Neural progenitor cell (in vitro differentiated cells): ENCODE data around the gene ABCA7. TPM values are rescaled to one million over a fixed set of nuclear protein-coding genes. Genes with fewer than 3 reads are reported as not detected.

Experiments
- DNase-seq: peaks from one replicate; pipeline ENCODE4 v3.0.0-alpha.2; 2016; ENCODE audit warnings: low spot score
- H2AFZ ChIP-seq: fragments of 200-600 bp; sonication (generic); replicated peaks from 2 replicates; pipeline ENCODE4 v1.6.1; 2016; ENCODE audit warnings: antibody characterized with exemption
- H3F3A ChIP-seq: fragments of 200-600 bp; sonication (generic); 2 replicates; pipeline ENCODE4 v1.6.1; 2016; ENCODE audit warnings: antibody characterized with exemption, low read depth
- H3K27ac ChIP-seq: fragments of 200-600 bp; sonication (generic); 2 replicates; pipeline ENCODE4 v1.5.1; 2016; ENCODE audit warnings: mild to moderate bottlenecking
- H3K27me3 ChIP-seq: fragments of 200-600 bp; sonication (generic); 2 replicates; pipeline ENCODE4 v1.6.1; 2016; ENCODE audit warnings: mild to moderate bottlenecking, moderate library complexity
- H3K36me3 ChIP-seq: fragments of 200-600 bp; sonication (generic); 2 replicates; pipeline ENCODE4 v1.5.1; 2016
- H3K4me1 ChIP-seq: fragments of 200-600 bp; sonication (generic); 2 replicates; pipeline ENCODE4 v1.6.1; 2016; ENCODE audit warnings: mixed run types
- H3K4me2 ChIP-seq: fragments of 200-600 bp; sonication (generic); 2 replicates; pipeline ENCODE4 v1.6.1; 2016
- H3K4me3 ChIP-seq: fragments of 200-600 bp; sonication (generic); 2 replicates; pipeline ENCODE4 v1.5.1; 2016
- H3K79me2 ChIP-seq: fragments of 200-600 bp; sonication (generic); 2 replicates; pipeline ENCODE4 v1.6.1; 2016; ENCODE audit warnings: low read depth
- H3K9ac ChIP-seq: fragments of 200-600 bp; sonication (generic); 2 replicates; pipeline ENCODE4 v1.6.1; 2016
- H3K9me3 ChIP-seq: fragments of 200-600 bp; sonication (generic); 2 replicates; pipeline ENCODE4 v1.5.1; 2016; ENCODE audit warnings: low read depth
- H4K20me1 ChIP-seq: fragments of 200-600 bp; sonication (generic); 2 replicates; pipeline ENCODE4 v1.6.1; 2016; ENCODE audit warnings: low read depth
- H3K27ac Mint-ChIP-seq: 3 replicates; pipeline ENCODE4 v1.8.0; 2021; ENCODE audit warnings: mixed read lengths
- H3K27me3 Mint-ChIP-seq: 2 replicates; pipeline ENCODE4 v1.8.0; 2022; ENCODE audit warnings: low read depth, mild to moderate bottlenecking, inconsistent platforms, moderate library complexity, mixed read lengths; ENCODE audit not compliant: insufficient read depth
- H3K36me3 Mint-ChIP-seq: 3 replicates; pipeline ENCODE4 v1.8.0; 2021; ENCODE audit warnings: mixed read lengths
- H3K4me1 Mint-ChIP-seq: 3 replicates; pipeline ENCODE4 v1.8.0; 2021; ENCODE audit warnings: mixed read lengths
- H3K4me3 Mint-ChIP-seq: 3 replicates; pipeline ENCODE4 v1.8.0; 2021; ENCODE audit warnings: mild to moderate bottlenecking, moderate library complexity, mixed read lengths
- H3K9me3 Mint-ChIP-seq: 3 replicates; pipeline ENCODE4 v1.8.0; 2020; ENCODE audit warnings: mixed read lengths
- CTCF ChIP-seq: fragments of 200-600 bp; sonication (generic); IDR thresholded peaks from 2 replicates; pipeline ENCODE4 v1.5.1; 2017; ENCODE audit warnings: antibody characterized with exemption, mild to moderate bottlenecking
- EZH2 ChIP-seq: fragments of 200-600 bp; sonication (generic); IDR thresholded peaks from 2 replicates; pipeline ENCODE4 v1.6.1; 2017; ENCODE audit warnings: antibody characterized with exemption, mild to moderate bottlenecking, moderate library complexity
- EZH2phosphoT487 ChIP-seq: fragments of 200-600 bp; sonication (generic); IDR thresholded peaks from 2 replicates; pipeline ENCODE4 v1.6.1; 2017; ENCODE audit warnings: antibody characterized with exemption
- total RNA-seq: library from RNA; depleted of rRNA; stranded (reverse); fragments of >200 nt; gene quantifications from 2 replicates; pipeline ENCODE4 v1.2.3, GENCODE V29; 2015; ENCODE audit warnings: low replicate concordance

ABCA7 gene
- total RNA-seq, 1 donor from 2014 or later, result 1.4 TPM

- Histone ChIP-seq H3K79me2 (no peaks in the 10 kb centered on the region), H4K20me1 (no peaks in the 10 kb centered on the region), H3K27ac (no peak overlapping the region), H3K4me1 (no peaks in the 10 kb centered on the region), H3K9ac (no peak overlapping the region), H3K27me3 (no peaks in the 10 kb centered on the region), H3K9me3 (no peaks in the 10 kb centered on the region), H3K4me2 (no peak overlapping the region), H3F3A (no peaks in the 10 kb centered on the region), H3K36me3 (no peaks in the 10 kb centered on the region), H2AFZ (no peak overlapping the region), H3K4me3 (no peak overlapping the region)
- H3K9me3 Mint-ChIP-seq, result no peaks in the 10 kb centered on the region
- H3K4me3 Mint-ChIP-seq, result no peak overlapping the region
- H3K4me1 Mint-ChIP-seq, result no peaks in the 10 kb centered on the region
- H3K36me3 Mint-ChIP-seq, result no peaks in the 10 kb centered on the region
- H3K27me3 Mint-ChIP-seq, result no peaks in the 10 kb centered on the region
- TF ChIP-seq CTCF, result no peak
- no peak for TF ChIP-seq EZH2
- no peak for TF ChIP-seq EZH2phosphoT487
- H3K27ac Mint-ChIP-seq, result no peak overlapping the region
- no peak for DNase-seq
Measured at GRCh38 chr19:1007399-1008251, 32.3 kb upstream of the ABCA7 start.

- H4K20me1 ChIP-seq, result no peaks in the 10 kb centered on the region
- H3K27ac Mint-ChIP-seq, result no peak overlapping the region
- H3K9ac ChIP-seq, result no peak overlapping the region
- no peaks in the 10 kb centered on the region for H3K36me3 Mint-ChIP-seq
- no peak overlapping the region for H2AFZ ChIP-seq
- no peaks in the 10 kb centered on the region for H3K4me1 Mint-ChIP-seq
- no peak overlapping the region for H3K4me2 ChIP-seq
- H3K27me3 Mint-ChIP-seq, result no peaks in the 10 kb centered on the region
- no peaks in the 10 kb centered on the region for H3K27me3 ChIP-seq
- no peaks in the 10 kb centered on the region for H3F3A ChIP-seq
- TF ChIP-seq EZH2phosphoT487, result no peak
- no peaks in the 10 kb centered on the region for H3K79me2 ChIP-seq
- DNase-seq, result no peak
- no peaks in the 10 kb centered on the region for H3K4me1 ChIP-seq
- no peaks in the 10 kb centered on the region for H3K36me3 ChIP-seq
- no peak overlapping the region for H3K27ac ChIP-seq
- no peak overlapping the region for H3K4me3 ChIP-seq
- H3K9me3 Mint-ChIP-seq, result no peaks in the 10 kb centered on the region
- H3K9me3 ChIP-seq, result no peaks in the 10 kb centered on the region
- no peak overlapping the region for H3K4me3 Mint-ChIP-seq
Measured at GRCh38 chr19:1008268-1009040, 31.5 kb upstream of the ABCA7 start.

GRCh38 chr19:1009041-1009980 lies 30.6 kb upstream of the ABCA7 start:
- H3K36me3 Mint-ChIP-seq, result no peaks in the 10 kb centered on the region
- no peak overlapping the region for H2AFZ ChIP-seq
- H3F3A ChIP-seq, result no peaks in the 10 kb centered on the region
- H3K27me3 ChIP-seq, result no peaks in the 10 kb centered on the region
- no peaks in the 10 kb centered on the region for H3K4me1 Mint-ChIP-seq
- H3K4me3 ChIP-seq, result no peak overlapping the region
- H3K9ac ChIP-seq, result no peak overlapping the region
- no peak overlapping the region for H3K4me3 Mint-ChIP-seq
- no peaks in the 10 kb centered on the region for H3K9me3 ChIP-seq
- DNase-seq, result no peak
- no peak overlapping the region for H3K4me2 ChIP-seq
- H3K27ac Mint-ChIP-seq, result no peak overlapping the region
- peaks cover 5% of the 10 kb centered on the region for H4K20me1 ChIP-seq
- H3K27me3 Mint-ChIP-seq, result no peaks in the 10 kb centered on the region
- H3K79me2 ChIP-seq, result peaks cover 2% of the 10 kb centered on the region
- no peaks in the 10 kb centered on the region for H3K9me3 Mint-ChIP-seq
- H3K4me1 ChIP-seq, result no peaks in the 10 kb centered on the region
- no peaks in the 10 kb centered on the region for H3K36me3 ChIP-seq
- no peak overlapping the region for H3K27ac ChIP-seq
- TF ChIP-seq CTCF (no peak), EZH2 (no peak), EZH2phosphoT487 (no peak)
